GM18951 (cell line): ENCODE measurements around the gene SCAMP1.
"Not testable (repeated sequence)": the region's sequence is repeated elsewhere in the genome, so short reads cannot be mapped to it uniquely, and the experiment has no call there.

Experiments
- POLR2A ChIP-seq: IDR thresholded peaks from 4 replicates; pipeline ENCODE4 v1.6.1; 2011; ENCODE audit warnings: mild to moderate bottlenecking; ENCODE audit not compliant: insufficient read length, insufficient read depth; ENCODE audit errors: extremely low read depth
- in situ Hi-C: fragments of 300-500 bp; cut with MboI; formaldehyde crosslinking; loops from one replicate; pipeline ENCODE4 v1.12.0; 2022; ENCODE audit warnings: low sequenced_read_pairs, mixed read lengths, inconsistent platforms; ENCODE audit not compliant: unreplicated experiment

Gene SCAMP1

GRCh38 chr5:78345485-78345884 is 14.9 kb upstream of the SCAMP1 start:
- no peak for TF ChIP-seq POLR2A
- in situ Hi-C loops, result no loop called here

GRCh38 chr5:78353520-78353919 is 6.9 kb upstream of the SCAMP1 start:
- no peak for TF ChIP-seq POLR2A
- in situ Hi-C loops, result no loop called here

DNA sequence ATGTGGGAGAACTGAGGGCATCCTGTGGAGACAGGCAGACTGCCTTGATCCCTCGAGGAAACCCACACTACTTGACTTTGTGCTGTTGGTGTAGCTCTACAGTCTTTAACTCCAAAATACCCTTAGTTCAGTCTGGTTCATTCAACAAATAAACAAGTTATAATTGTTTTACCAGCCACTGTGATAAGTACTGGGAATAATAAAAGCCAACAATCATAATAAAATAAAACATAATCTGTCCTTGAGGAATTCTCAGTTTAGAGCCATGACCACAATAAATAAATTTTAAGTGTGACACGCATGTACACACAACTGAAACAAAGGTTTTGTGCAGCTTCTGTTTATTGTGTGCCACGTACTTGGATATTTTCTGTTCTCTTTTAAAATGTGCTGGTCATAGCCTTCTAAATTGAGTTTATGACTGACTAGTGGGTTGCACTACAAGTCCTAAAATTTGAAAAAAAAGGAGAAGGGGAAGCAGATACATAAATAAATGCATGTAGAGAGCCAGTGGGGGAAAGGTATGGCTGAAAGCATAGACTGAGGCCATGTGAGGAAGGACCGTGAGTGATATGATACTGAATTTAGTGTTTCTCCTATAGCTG is 6.2 kb upstream of the SCAMP1 start:
- in situ Hi-C loops, result no loop called here
- no peak for TF ChIP-seq POLR2A

GRCh38 chr5:78355561-78355960 is 4.9 kb upstream of the SCAMP1 start:
- in situ Hi-C loops, result no loop called here

DNA sequence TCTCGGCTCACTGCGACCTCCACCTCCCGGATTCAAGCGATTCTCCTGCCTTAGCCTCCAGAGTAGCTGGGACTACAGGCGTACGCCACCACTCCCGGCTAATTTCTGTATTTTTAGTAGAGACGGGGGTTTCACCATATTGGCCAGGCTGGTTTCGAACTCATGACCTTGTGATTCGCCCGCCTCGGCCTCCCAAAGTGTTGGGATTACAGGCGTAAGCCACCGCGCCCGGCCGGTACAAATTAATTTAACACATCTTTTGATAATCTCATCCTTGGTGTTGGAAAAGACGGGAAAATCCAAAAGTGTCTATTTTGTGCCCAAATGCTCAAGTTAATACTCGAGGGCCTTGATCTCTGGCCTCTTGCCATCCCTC is 974 bp upstream of the SCAMP1 start:
- in situ Hi-C loops, result not testable (repeated sequence)

More at GRCh38 chr5:78355561-78355960, 4.9 kb upstream of the SCAMP1 start:
- TF ChIP-seq POLR2A, result no peak

DNA sequence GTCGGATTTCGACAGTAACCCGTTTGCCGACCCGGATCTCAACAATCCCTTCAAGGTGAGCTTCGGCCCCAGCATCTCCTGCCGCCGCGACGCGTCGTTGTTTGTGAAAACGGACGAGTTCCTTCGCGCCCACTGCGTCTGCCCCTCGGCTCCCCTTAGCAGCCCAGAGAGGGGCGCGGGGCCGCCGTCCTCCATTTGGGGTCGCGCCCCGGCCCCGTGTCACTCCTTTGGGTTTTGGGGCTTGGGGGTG is 182 bp downstream of the SCAMP1 start:
- in situ Hi-C loops, result no loop called here
- no peak for TF ChIP-seq POLR2A

DNA sequence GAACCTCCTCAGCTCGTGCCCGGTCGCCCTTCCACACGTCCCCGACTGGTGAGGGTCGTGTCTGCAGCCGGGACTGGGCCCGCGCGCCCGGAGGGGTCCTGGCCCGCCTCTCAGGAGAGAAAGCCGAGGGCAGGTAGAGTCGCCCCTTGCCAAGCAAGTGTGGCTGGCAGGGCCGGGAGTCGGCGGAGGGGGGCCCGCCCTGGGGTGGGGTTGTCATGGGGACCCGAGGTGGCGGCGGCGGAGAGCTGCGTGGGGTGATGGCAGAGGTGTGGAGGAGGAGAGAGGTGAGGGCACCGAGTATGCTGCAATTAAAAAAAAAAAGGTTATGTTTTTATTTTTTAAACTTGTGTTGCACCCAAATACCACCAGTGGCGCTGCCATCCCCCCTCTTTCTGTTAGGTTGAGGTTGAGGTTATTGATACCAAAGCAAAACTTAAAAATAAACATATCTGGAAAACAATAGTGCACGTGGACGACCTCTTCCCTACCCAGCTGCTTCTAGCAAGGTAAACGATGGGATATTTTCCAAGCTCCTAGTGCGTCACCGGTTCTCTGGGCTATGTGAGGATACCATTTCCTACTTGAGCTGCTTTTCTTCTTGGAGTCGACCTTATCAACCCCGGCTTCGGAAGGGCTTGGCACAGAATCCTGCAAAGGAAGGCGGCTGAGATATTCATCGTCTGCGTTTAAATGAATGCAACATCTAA is 660 bp downstream of the SCAMP1 start:
- in situ Hi-C loops, result no loop called here
- no peak for TF ChIP-seq POLR2A

GRCh38 chr5:78361631-78361993 is 1.2 kb downstream of the SCAMP1 start:
- in situ Hi-C loops, result no loop called here
- TF ChIP-seq POLR2A, result no peak

DNA sequence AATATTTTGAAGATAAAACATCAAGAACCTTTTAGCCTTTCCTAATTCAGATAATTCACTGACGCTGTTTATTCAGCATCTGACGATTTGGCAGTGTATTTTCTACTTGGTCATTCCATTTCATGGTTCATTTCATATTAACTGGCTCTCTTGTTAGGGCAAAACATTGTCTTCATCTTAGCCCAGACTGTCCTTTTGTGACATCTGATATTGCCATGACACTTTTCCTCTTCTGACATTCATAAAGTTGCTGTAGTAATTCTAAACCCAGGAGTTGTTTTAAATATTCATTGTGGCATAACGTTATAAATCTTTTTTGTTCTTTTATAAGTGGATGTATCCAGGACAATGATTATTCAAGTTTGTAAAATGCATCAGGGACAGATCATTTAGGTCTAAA is 1.8 kb downstream of the SCAMP1 start:
- in situ Hi-C loops, result no loop called here
- TF ChIP-seq POLR2A, result no peak

- in situ Hi-C loops, result no loop called here
Observed at GRCh38 chr5:78364005-78364404, 3.6 kb downstream of the SCAMP1 start.

DNA sequence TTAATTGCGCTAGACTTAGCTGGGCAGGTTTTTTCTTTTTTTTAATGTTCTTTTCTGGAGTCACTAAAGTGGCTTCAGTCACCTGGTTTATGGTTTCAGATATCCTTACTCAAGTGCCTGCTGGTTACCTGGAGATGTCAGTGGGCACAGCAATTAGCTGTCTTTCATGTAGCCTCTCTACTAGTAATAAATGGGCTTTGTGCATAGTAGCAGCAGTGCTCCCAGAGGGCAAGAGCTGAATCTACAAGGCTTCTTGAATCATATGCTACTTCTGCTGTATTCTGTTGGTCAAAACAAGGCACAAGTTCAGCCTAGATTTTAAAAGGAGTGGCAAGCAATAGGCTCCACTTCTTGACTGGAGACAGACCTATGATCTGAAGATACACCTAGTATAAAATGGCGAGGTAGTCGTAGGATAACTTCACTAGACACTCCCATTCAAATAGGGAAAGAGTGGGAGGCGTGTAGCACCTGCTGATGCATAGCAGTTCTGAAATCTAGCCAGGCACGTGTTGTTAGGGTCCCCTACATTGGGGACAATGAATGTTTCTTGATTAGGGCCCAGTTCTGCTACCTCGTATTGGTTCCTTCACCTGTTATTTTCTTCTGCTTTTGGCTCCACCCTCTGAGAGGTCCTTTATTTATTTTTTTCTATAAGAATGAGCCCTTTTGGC is 7.0 kb downstream of the SCAMP1 start:
- in situ Hi-C loops, result no loop called here
- TF ChIP-seq POLR2A, result no peak

More at GRCh38 chr5:78364005-78364404, 3.6 kb downstream of the SCAMP1 start:
- TF ChIP-seq POLR2A, result no peak

DNA sequence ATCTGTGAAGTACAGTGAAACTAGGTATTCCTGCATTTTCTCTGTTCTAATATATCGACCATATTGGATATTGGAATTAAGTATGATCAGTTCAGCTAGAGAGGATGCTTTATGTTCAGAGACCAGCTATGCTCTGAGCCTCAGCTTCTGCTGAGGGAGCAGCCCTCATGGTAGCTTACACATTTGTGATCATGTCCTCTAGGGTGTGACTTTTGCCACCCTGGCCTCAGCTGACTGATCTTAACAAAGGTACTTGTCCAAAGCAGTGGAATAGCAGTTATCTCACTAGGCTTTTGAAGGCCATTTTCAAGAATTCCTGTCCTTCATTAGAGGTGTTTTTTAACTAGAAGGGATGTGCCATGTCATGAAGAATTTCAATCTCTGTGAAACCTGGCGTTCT is 9.3 kb downstream of the SCAMP1 start:
- no peak for TF ChIP-seq POLR2A

GRCh38 chr5:78373231-78373630 is 12.8 kb downstream of the SCAMP1 start:
- in situ Hi-C loops, result no loop called here
- no peak for TF ChIP-seq POLR2A

More for the DNA sequence above, 9.3 kb downstream of the SCAMP1 start:
- in situ Hi-C loops, result no loop called here

- in situ Hi-C loops, result no loop called here
- TF ChIP-seq POLR2A, result no peak
Observed at GRCh38 chr5:78376315-78376714, 15.9 kb downstream of the SCAMP1 start.

DNA sequence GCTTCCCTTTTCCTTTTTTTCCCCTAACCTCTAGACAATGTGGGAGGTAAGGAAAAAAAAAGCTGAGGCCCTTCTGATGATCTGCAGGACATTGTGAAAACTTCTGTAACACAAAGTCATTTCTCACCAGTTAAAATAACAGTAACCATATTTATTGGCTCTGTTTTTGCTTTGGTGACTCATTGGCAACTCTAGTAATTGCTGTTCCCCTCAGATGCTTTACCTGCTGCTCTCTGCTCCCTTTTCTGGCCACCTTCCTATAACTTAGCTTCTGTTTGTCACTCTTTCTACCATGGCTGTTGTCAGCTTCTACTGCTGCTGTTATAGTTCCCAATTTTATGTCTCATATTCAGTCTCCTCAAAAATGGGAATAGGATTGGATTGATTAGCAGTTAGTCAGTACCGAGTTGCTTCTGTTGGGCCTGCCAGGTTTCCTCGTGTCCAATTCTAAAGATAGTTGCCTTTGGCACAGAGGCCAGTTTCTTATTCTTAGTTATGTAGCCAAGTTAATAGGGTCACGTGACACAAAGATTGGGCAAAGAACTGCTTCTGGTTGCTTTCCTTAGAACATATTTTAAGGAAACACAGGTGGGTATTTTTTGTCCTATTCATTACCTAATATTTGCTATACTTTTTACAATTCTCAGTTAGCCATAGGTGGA is 16.8 kb downstream of the SCAMP1 start:
- no peak for TF ChIP-seq POLR2A
- in situ Hi-C loops, result no loop called here
